Liver (tissue), 9 donors: ENCODE results near the gene PIAS1. TPM values are rescaled to one million over a fixed set of nuclear protein-coding genes. Genes with fewer than 3 reads are reported as not detected.

Experiments used
- DNase-seq: peaks from one replicate; pipeline ENCODE4 v3.0.0-alpha.2; 2017; ENCODE audit warnings: low spot score
- H3K27ac ChIP-seq, 2 donors: one replicate each; pipeline ENCODE4 v1.7.0; 2013; ENCODE audit warnings: inconsistent platforms in 2 of 2, low read length in 2 of 2, control low read depth in 1 of 2, low read depth in 1 of 2, mild to moderate bottlenecking in 1 of 2
- H3K27me3 ChIP-seq, 4 donors: one replicate each; pipeline versions ENCODE4 v1.6.1 to v1.7.0; 2013; ENCODE audit warnings: low read length in 3 of 4, inconsistent platforms in 1 of 4, mild to moderate bottlenecking in 1 of 4, moderate library complexity in 1 of 4; ENCODE audit not compliant: control insufficient read depth in 4 of 4, insufficient read depth in 4 of 4
- H3K36me3 ChIP-seq, 4 donors: one replicate each; pipeline versions ENCODE4 v1.6.1 to v1.7.0; 2013; ENCODE audit warnings: low read length in 3 of 4, mild to moderate bottlenecking in 3 of 4, low read depth in 1 of 4, moderate library complexity in 1 of 4; ENCODE audit not compliant: control insufficient read depth in 4 of 4, insufficient read depth in 3 of 4
- H3K4me1 ChIP-seq, 4 donors: one replicate each; pipeline versions ENCODE4 v1.6.1 to v1.7.0; 2013; ENCODE audit warnings: low read length in 3 of 4, mild to moderate bottlenecking in 3 of 4, moderate library complexity in 1 of 4; ENCODE audit not compliant: control insufficient read depth in 4 of 4, insufficient read depth in 4 of 4
- H3K4me3 ChIP-seq, 3 donors: one replicate each; pipeline versions ENCODE4 v1.6.1 to v1.7.0; 2013; ENCODE audit warnings: low read length in 3 of 3, control low read depth in 1 of 3, low read depth in 1 of 3, mild to moderate bottlenecking in 1 of 3
- H3K9ac ChIP-seq, 2 donors: one replicate each; pipeline ENCODE4 v1.7.0; 2013; ENCODE audit warnings: low read length in 2 of 2, mild to moderate bottlenecking in 2 of 2, moderate library complexity in 2 of 2, control low read depth in 1 of 2, low read depth in 1 of 2
- H3K9me3 ChIP-seq, 4 donors: one replicate each; pipeline versions ENCODE4 v1.6.1 to v1.7.0; 2013; ENCODE audit warnings: low read length in 3 of 4; ENCODE audit not compliant: control insufficient read depth in 4 of 4
- EGR1 ChIP-seq, 2 donors: IDR thresholded peaks; 2 replicates each; pipeline ENCODE4 v1.6.1; 2016 to 2018; ENCODE audit warnings: antibody characterized with exemption in 2 of 2, low read depth in 2 of 2
- FOXA1 ChIP-seq: IDR thresholded peaks from 2 replicates; pipeline ENCODE4 v1.6.1; 2016; ENCODE audit warnings: antibody characterized with exemption
- FOXA2 ChIP-seq: IDR thresholded peaks from 2 replicates; pipeline ENCODE4 v1.6.1; 2016; ENCODE audit warnings: antibody characterized with exemption
- GABPA ChIP-seq, 2 donors: IDR thresholded peaks in 1 of 2; conservative IDR thresholded peaks in 1 of 2; 2 replicates each; pipeline ENCODE4 v1.6.1; 2016; ENCODE audit warnings: antibody characterized with exemption in 2 of 2, mild to moderate bottlenecking in 1 of 2, moderate library complexity in 1 of 2
- HNF4A ChIP-seq, 2 donors: conservative IDR thresholded peaks; 2 replicates each; pipeline ENCODE4 v1.6.1; 2016; ENCODE audit warnings: antibody characterized with exemption in 2 of 2, mild to moderate bottlenecking in 2 of 2
- HNF4G ChIP-seq: IDR thresholded peaks from 2 replicates; pipeline ENCODE4 v1.6.1; 2016; ENCODE audit warnings: antibody characterized with exemption
- JUND ChIP-seq, 2 donors: IDR thresholded peaks; 2 replicates each; pipeline ENCODE4 v1.6.1; 2016; ENCODE audit warnings: antibody characterized with exemption in 2 of 2
- NR2F2 ChIP-seq: IDR thresholded peaks from 2 replicates; pipeline ENCODE4 v1.6.1; 2016; ENCODE audit warnings: antibody characterized with exemption
- RAD21 ChIP-seq, 2 donors: IDR thresholded peaks; 2 replicates each; pipeline ENCODE4 v1.6.1; 2016; ENCODE audit warnings: antibody characterized with exemption in 2 of 2, mild to moderate bottlenecking in 2 of 2
- RXRA ChIP-seq, 2 donors: IDR thresholded peaks; 2 replicates each; pipeline ENCODE4 v1.6.1; 2017 to 2018; ENCODE audit warnings: antibody characterized with exemption in 2 of 2, mild to moderate bottlenecking in 1 of 2
- SP1 ChIP-seq: IDR thresholded peaks from 2 replicates; pipeline ENCODE4 v1.6.1; 2018; ENCODE audit warnings: antibody characterized with exemption, mild to moderate bottlenecking
- TAF1 ChIP-seq: conservative IDR thresholded peaks from 2 replicates; pipeline ENCODE4 v1.6.1; 2016; ENCODE audit warnings: antibody characterized with exemption, mild to moderate bottlenecking
- YY1 ChIP-seq: IDR thresholded peaks from 2 replicates; pipeline ENCODE4 v1.6.1; 2016; ENCODE audit warnings: antibody characterized with exemption, mild to moderate bottlenecking
- WGBS: extraction: QIAGEN DNeasy Blood & Tissue Kit; methylation state at CpG from one replicate; pipeline ENCODE4 v1.1.7; 2013; 5-methylcytosine and 5-hydroxymethylcytosine counted together
- polyA plus RNA-seq, 2 donors: library from polyadenylated mRNA; stranded (reverse) in 1 of 2; unstranded in 1 of 2; fragments of 200-250 nt in 1 of 2; fragments of >200 nt in 1 of 2; fragmentation: Nextera tagmentation in 1 of 2; extraction: Ambion mirVana in 1 of 2; gene quantifications; one replicate each; pipeline versions ENCODE4 v1.2.1 to v1.2.3, GENCODE V29; 2013 to 2015
- total RNA-seq, 2 donors: library from RNA; depleted of rRNA; stranded (reverse); fragments of >200 nt; gene quantifications; one replicate each; pipeline ENCODE4 v1.2.3, GENCODE V29; 2014
- TF ChIP-seq, protein P1 (sequence below): IDR thresholded peaks from 2 replicates; pipeline ENCODE4 v1.6.1; 2016; ENCODE audit warnings: antibody characterized with exemption
- TF ChIP-seq, protein P2 (sequence below): IDR thresholded peaks from 2 replicates; pipeline ENCODE4 v1.6.1; 2016; ENCODE audit warnings: antibody characterized with exemption, mild to moderate bottlenecking
- TF ChIP-seq, protein P3 (sequence below): IDR thresholded peaks from 2 replicates; pipeline ENCODE4 v1.6.1; 2016; ENCODE audit warnings: antibody characterized with exemption
- TF ChIP-seq, protein P4 (sequence below): fragments of 150-350 bp; IDR thresholded peaks from 2 replicates; pipeline ENCODE4 v1.5.1; 2017; ENCODE audit warnings: improper control_type of control experiment, low read depth, low read length; ENCODE audit not compliant: missing input control
- TF ChIP-seq, protein P5 (sequence below): IDR thresholded peaks from 2 replicates; pipeline ENCODE4 v1.6.1; 2016; ENCODE audit warnings: antibody characterized with exemption
- donor health status: healthy.
- donor health status: healthy.
- donor health status: healthy.
- donor health status: healthy.
- donor health status: healthy.

The PIAS1 gene
- total and polyA plus RNA-seq, 4 donors, result 5.6 to 18.8 (median 13.2) TPM

DNA sequence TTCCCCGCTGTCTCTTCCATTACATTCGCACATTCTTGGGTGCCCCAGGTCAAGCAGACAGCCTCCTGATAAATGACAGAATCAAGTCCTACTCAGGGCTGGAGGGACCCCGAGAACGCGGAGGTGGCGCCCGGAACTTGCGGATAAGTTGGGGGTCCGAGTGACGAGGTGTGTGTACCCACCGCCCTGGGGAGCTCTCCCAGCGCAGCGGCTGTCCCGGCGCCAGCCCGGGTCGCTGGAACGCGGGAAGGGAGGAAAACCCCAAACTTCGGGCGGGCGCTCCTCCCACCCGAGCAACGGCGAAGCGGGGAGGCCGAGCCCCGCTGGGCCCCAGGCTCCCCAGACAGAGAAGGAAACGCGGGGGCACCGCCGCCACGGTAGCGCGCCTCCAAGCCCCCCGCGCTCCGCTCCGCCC lies 174.9 kb downstream of the PIAS1 start:
- H3K27me3 ChIP-seq, result no peaks in the 10 kb centered on the region
- no peaks in the 10 kb centered on the region for H3K9me3 ChIP-seq
- TF ChIP-seq FOXA2 (no peak), FOXA1 (no peak), HNF4A (conservative IDR thresholded peaks at IDR 0.05) (no peak), RXRA (IDR thresholded peaks at IDR 0.05) (no peak), SP1 (no peak), HNF4G (no peak), NR2F2 (no peak), YY1 (no peak), TAF1 (no peak), RAD21 (IDR thresholded peaks at IDR 0.05) (no peak), GABPA (IDR thresholded peaks at IDR 0.05 in 1 of 2, conservative IDR thresholded peaks at IDR 0.05 in 1 of 2) (no peak), JUND (IDR thresholded peaks at IDR 0.05) (no peak), EGR1 (IDR thresholded peaks at IDR 0.05; ENCODE audit: low read depth in 2 of 2) (no peak)
- TF ChIP-seq, protein P1, sequence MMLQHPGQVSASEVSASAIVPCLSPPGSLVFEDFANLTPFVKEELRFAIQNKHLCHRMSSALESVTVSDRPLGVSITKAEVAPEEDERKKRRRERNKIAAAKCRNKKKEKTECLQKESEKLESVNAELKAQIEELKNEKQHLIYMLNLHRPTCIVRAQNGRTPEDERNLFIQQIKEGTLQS, result no peak
- TF ChIP-seq, protein P2, sequence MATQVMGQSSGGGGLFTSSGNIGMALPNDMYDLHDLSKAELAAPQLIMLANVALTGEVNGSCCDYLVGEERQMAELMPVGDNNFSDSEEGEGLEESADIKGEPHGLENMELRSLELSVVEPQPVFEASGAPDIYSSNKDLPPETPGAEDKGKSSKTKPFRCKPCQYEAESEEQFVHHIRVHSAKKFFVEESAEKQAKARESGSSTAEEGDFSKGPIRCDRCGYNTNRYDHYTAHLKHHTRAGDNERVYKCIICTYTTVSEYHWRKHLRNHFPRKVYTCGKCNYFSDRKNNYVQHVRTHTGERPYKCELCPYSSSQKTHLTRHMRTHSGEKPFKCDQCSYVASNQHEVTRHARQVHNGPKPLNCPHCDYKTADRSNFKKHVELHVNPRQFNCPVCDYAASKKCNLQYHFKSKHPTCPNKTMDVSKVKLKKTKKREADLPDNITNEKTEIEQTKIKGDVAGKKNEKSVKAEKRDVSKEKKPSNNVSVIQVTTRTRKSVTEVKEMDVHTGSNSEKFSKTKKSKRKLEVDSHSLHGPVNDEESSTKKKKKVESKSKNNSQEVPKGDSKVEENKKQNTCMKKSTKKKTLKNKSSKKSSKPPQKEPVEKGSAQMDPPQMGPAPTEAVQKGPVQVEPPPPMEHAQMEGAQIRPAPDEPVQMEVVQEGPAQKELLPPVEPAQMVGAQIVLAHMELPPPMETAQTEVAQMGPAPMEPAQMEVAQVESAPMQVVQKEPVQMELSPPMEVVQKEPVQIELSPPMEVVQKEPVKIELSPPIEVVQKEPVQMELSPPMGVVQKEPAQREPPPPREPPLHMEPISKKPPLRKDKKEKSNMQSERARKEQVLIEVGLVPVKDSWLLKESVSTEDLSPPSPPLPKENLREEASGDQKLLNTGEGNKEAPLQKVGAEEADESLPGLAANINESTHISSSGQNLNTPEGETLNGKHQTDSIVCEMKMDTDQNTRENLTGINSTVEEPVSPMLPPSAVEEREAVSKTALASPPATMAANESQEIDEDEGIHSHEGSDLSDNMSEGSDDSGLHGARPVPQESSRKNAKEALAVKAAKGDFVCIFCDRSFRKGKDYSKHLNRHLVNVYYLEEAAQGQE, result no peak
- TF ChIP-seq, protein P3, sequence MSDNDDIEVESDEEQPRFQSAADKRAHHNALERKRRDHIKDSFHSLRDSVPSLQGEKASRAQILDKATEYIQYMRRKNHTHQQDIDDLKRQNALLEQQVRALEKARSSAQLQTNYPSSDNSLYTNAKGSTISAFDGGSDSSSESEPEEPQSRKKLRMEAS, result no peak
- TF ChIP-seq, protein P4, sequence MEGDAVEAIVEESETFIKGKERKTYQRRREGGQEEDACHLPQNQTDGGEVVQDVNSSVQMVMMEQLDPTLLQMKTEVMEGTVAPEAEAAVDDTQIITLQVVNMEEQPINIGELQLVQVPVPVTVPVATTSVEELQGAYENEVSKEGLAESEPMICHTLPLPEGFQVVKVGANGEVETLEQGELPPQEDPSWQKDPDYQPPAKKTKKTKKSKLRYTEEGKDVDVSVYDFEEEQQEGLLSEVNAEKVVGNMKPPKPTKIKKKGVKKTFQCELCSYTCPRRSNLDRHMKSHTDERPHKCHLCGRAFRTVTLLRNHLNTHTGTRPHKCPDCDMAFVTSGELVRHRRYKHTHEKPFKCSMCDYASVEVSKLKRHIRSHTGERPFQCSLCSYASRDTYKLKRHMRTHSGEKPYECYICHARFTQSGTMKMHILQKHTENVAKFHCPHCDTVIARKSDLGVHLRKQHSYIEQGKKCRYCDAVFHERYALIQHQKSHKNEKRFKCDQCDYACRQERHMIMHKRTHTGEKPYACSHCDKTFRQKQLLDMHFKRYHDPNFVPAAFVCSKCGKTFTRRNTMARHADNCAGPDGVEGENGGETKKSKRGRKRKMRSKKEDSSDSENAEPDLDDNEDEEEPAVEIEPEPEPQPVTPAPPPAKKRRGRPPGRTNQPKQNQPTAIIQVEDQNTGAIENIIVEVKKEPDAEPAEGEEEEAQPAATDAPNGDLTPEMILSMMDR, result no peak
- TF ChIP-seq, protein P5, sequence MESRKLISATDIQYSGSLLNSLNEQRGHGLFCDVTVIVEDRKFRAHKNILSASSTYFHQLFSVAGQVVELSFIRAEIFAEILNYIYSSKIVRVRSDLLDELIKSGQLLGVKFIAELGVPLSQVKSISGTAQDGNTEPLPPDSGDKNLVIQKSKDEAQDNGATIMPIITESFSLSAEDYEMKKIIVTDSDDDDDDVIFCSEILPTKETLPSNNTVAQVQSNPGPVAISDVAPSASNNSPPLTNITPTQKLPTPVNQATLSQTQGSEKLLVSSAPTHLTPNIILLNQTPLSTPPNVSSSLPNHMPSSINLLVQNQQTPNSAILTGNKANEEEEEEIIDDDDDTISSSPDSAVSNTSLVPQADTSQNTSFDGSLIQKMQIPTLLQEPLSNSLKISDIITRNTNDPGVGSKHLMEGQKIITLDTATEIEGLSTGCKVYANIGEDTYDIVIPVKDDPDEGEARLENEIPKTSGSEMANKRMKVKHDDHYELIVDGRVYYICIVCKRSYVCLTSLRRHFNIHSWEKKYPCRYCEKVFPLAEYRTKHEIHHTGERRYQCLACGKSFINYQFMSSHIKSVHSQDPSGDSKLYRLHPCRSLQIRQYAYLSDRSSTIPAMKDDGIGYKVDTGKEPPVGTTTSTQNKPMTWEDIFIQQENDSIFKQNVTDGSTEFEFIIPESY, result no peak
- H3K27ac ChIP-seq, result peak overlapping the region; percentile 88 to 91
- H3K4me3 ChIP-seq, result peak overlapping the region; percentile 64 to 87 (median 87)
- DNase-seq, result peak; percentile 39
- peaks cover 8 to 29% (median 21%) of the 10 kb centered on the region in 4 donors for H3K4me1 ChIP-seq
- WGBS, result under 1% methylated on average over 39 of the region's 39 CpGs
- no peaks in the 10 kb centered on the region for H3K36me3 ChIP-seq
- H3K9ac ChIP-seq, result peak overlapping the region in 1 of 2 donors; percentile 30
